Measurements from ENCODE around the gene SNTA1. TPM values are rescaled to one million over a fixed set of nuclear protein-coding genes. Genes with fewer than 3 reads are reported as not detected.
"Not testable (repeated sequence)": the region's sequence is repeated elsewhere in the genome, so short reads cannot be mapped to it uniquely, and the experiment has no call there.

SNTA1 gene
- total RNA-seq, 1 donor = 3.0 TPM

DNA sequence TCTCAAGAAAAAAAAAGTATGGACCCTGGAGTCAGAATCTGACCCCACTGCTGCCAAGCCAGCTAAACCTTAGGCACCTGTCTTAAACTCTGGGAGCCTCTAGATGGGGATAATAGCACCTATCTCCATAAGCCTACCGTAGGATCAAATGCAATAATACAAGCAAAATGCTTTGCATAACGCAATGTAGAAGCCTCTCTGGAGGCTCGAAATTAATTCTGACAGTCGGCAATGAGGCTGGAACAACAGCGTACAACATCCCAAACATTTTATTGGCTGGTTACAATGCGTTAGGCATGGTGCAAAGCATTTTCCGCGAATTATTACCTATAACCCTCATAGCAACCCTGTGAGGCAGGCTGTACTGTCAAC, 42.8 kb downstream of the SNTA1 start:
- peak in 2 of 3 donors; percentile 27 to 29 for DNase-seq (ENCODE audit: low read depth in 2 of 3, low spot score in 2 of 3)

DNA sequence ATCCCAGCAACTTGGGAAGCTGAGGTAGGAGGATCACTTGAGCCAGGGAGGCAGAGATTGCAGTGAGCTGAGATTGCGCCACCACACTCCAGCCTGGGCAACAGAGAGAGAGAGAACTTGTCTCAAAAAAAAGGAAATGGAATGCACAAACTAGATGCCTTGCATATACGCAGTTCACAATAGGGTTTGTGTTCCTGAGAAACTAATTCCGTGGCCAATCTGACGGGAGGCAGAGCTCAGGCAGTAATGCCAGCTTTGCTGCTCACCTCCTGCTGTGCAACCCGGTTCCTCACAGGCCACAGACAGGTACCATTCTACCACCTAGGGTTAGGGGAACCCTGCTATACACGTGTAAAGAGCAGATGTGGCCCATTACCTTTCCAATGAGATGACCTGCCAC, 43.6 kb downstream of the SNTA1 start:
- DNase-seq (ENCODE audit: low read depth in 2 of 3, low spot score in 2 of 3) = no peak

- DNase-seq (ENCODE audit: low read depth in 2 of 3, low spot score in 2 of 3) = peak in 1 of 3 donors; percentile 19
Measured at GRCh38 chr20:33394718-33395117, 48.8 kb downstream of the SNTA1 start.

DNA sequence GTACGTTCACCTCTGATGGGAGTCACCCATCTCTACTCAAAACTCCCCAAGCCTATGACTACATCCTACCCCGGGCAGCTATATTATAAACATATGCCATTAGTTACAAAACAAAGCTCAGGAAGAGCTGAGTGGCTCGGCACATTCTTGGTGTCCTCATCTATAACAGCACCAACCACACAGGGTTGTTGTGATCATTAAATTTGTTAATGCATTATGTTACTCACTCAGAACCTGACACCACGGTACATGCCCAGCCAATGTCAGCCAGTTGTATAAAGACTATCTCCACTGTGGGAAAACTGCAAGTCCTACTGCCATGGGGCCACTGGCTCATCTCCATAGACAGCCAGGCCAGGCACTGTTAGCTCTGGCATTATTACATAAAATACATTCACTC, 50.0 kb downstream of the SNTA1 start:
- DNase-seq (ENCODE audit: low read depth in 2 of 3, low spot score in 2 of 3) = no peak

GRCh38 chr20:33391722-33392415, 51.7 kb downstream of the SNTA1 start:
- DNase-seq (ENCODE audit: low read depth in 2 of 3, low spot score in 2 of 3) = no peak

GRCh38 chr20:33389326-33389725, 54.2 kb downstream of the SNTA1 start:
- not testable (repeated sequence) for DNase-seq (ENCODE audit: low read depth in 2 of 3, low spot score in 2 of 3)

- no peak for DNase-seq (ENCODE audit: low read depth in 2 of 3, low spot score in 2 of 3)
Measured at GRCh38 chr20:33388268-33388667, 55.3 kb downstream of the SNTA1 start.

DNA sequence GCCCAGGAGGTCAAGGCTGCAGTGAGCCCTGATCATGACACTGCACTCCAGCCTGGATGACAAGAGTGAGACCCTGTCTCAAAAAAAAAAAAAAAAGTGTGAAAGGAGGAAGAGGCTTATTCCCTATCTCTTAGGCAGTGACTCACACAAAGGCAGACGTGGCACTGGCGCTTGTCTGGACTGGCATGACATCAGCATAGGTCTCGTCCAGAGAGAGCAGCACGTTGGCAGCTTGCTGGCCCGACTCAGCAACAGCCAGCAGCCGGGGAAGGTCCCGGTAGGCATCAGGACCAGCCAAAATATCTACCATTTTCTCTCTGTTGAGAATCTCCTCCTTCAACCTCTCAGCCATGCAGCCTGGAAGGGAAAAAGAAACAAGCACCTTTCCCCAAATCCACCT, 56.4 kb downstream of the SNTA1 start:
- no peak for DNase-seq (ENCODE audit: low read depth in 2 of 3, low spot score in 2 of 3)

DNA sequence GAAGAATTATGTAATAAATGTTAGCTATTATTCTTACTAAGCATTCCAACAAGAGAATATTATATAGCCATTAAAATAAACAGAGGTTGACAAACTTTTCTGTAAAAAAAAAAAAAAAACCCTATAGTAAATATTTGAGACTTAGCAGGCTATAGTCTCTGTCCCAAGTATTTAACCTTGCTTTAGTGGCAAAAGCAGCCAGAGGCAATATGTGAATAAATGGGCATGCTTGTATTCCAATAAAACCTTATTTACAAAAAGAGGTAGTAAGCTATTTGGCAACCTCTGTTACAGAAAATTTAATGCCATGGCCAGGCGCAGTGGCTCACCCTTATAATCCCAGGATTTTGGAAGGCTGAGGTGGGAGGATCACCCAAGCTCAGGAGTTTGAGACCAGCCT, 56.9 kb downstream of the SNTA1 start:
- no peak for DNase-seq (ENCODE audit: low read depth in 2 of 3, low spot score in 2 of 3)

DNA sequence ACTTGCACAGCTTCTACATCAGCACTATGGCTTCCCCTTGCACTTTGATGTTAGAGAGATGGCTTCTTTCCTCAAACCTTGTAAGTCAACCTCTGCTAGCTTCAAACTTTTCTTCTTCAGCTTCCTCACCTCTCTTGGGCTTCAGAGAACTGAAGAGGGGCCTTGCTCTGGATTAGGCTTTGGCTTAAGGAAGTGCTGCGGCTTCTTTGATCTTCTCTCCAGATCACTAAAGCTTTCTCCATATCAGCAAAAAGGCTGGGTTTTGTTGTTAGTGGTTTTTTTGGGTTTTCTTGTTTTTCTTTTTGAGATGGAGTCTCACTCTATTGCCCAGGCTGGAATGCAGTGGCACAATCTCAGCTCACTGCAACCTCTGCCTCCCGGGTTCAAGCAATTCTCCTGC, 66.2 kb downstream of the SNTA1 start:
- DNase-seq (ENCODE audit: low read depth in 2 of 3, low spot score in 2 of 3) = no peak

DNA sequence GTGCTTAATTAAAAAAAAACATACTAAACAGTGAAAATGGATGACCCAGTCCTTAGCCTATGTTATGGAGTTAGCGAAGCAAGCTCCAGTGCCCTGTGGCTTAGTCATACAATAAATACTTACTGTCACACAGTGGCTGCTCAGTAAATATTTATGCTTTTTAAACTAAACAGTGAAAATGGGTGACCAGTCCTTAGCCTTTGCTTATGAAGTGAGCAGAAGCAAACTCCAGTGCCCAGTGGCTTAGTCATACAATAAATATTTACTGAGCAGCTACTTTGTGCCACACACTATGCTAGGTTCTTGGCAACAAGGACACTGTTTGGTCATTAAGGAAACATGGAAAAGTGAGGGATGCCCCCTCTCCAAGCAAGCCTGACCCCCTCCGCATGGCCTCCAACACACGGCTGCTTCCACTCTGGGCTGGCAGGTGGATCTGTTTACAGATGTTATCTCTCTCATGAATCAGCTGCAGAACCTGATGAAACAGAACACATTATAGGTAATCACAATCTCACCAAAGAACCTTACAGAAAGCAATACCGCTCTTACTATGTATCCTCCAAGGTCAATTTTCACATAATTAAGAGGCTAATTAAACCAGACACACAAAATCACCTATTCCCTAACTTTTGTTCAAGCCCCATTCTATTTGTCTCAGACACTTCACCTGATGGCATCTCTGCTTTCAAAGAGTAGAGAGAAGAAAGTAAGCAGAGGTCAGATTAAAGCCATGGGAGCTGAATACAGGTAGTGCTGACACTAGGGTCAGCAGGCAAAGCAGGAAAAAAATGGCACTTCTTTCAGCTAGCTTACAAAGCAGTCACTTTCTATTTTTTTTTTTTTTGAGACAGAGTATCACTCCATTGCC, 69.6 kb downstream of the SNTA1 start:
- no peak for DNase-seq (ENCODE audit: low read depth in 2 of 3, low spot score in 2 of 3)

DNA sequence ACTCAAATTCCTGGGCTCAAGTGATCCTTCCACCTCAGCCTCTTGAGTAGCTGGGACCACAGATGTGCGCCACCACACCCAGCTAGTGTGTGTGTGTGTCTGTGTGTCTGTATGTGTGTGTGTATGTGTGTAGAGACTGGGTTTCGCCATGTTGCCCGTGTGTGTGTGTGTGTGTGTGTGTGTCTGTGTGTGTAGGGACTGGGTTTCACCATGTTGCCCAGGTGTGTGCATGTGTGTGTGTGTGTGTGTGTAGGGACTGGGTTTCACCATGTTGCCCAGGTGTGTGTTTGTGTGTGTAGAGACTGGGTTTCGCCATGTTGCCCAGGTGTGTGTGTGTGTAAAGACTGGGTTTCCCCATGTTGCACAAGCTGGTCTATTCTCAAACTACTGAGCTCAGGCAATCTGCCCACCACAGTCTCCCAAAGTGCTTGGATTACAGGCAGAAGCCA, 70.5 kb downstream of the SNTA1 start:
- no peak for DNase-seq (ENCODE audit: low read depth in 2 of 3, low spot score in 2 of 3)

DNA sequence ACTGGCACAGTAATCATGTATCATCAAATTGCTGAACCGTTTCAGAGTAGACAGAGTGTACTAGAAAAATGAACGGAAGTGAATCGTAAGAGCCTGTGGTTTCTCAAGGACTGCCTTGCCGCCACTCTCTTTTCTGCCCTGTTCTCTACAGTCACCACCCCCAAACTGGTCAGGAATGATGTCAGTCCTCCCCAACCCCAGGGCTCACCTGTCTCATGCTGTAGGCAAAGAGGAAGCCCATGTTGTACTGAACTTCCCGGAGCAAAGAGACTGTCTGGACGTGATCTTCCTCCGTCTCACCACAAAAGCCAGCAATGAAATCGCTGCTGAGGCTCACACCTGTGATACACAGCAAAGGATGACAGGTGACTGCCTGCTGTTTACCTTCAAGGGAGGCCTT, 73.3 kb downstream of the SNTA1 start:
- peak in 1 of 3 donors; percentile 41 for DNase-seq (ENCODE audit: low read depth in 2 of 3, low spot score in 2 of 3)

DNA sequence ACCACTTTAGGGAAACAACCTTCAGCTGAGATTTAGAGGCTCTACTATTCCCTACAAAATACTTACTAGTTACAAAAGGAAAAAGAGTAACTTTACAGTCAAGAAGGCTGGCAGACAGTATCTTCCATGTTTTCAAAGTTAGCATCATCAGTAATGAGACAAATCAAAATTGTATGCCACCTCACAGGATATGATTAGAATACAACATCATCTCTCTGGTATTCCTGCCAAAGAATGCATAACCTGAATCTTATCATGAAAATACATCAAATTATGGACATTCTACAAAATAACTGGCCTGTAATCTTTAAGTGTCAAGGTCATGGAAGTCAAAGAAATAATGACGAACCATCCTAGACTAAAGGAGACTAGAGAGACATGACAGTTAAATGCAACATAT, 80.7 kb downstream of the SNTA1 start:
- DNase-seq (ENCODE audit: low read depth in 2 of 3, low spot score in 2 of 3) = no peak

GRCh38 chr20:33359399-33360261, 83.9 kb downstream of the SNTA1 start:
- DNase-seq (ENCODE audit: low read depth in 2 of 3, low spot score in 2 of 3) = no peak

Other genes with a start within 250 kb of the SNTA1 start
- gene BPIFA3, start 226.4 kb downstream of the SNTA1 start, total RNA-seq = not detected
- not detected for gene BPIFA1, start 207.8 kb downstream of the SNTA1 start, total RNA-seq
- gene BPIFB1, start 160.5 kb downstream of the SNTA1 start, total RNA-seq = not detected
- gene CDK5RAP1, start 42.2 kb downstream of the SNTA1 start, total RNA-seq = 21.8 TPM
- 15.1 TPM for gene CBFA2T2, start 46.3 kb upstream of the SNTA1 start, total RNA-seq
- 0.27 TPM for gene C20orf144, start 218.6 kb upstream of the SNTA1 start, total RNA-seq
- 6.2 TPM for gene ACTL10, start 223.2 kb upstream of the SNTA1 start, total RNA-seq
- gene NECAB3, start 230.7 kb upstream of the SNTA1 start, total RNA-seq = 10.8 TPM
- gene E2F1, start 242.6 kb upstream of the SNTA1 start, total RNA-seq = 13.5 TPM